ENCODE measurements around the gene SEPTIN12.
A peak's percentile ranks its signal among the peaks of the same experiment; 100 is the strongest.
"Not testable (repeated sequence)": the region's sequence is repeated elsewhere in the genome, so short reads cannot be mapped to it uniquely, and the experiment has no call there.

Gene SEPTIN12

DNA sequence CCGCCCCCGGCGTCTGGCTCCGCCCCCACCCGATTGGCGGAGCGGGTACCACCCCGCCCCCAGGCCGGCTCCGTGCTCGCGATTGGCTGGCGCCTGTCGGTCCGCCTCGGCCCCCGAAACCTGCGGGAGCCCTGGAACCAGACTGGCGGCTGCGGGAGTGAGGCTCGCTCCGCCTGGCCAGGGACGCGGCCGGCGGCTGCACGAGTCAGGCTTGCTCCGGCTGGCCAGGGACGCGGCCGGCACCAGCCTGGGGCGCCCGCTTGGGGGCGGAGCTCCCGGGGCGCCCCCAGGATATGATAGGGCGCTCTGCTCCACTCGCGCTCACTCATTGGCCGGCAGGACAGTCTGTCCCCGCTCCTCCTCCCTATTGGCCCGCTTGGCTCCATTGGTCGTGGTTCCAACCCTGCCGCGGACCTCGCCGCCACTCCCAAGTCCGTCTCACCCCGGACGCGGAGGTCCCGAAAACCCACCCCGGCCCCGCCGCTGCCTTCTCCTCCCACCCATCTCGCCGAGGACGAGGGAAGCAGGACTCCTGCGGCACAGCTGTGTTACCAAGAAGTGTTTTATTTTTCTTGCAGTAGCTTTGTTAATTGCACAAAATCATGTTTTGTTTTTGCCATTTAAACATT, 14.6 kb upstream of the SEPTIN12 start:
- DNase-seq, result peak; percentile 93

DNA sequence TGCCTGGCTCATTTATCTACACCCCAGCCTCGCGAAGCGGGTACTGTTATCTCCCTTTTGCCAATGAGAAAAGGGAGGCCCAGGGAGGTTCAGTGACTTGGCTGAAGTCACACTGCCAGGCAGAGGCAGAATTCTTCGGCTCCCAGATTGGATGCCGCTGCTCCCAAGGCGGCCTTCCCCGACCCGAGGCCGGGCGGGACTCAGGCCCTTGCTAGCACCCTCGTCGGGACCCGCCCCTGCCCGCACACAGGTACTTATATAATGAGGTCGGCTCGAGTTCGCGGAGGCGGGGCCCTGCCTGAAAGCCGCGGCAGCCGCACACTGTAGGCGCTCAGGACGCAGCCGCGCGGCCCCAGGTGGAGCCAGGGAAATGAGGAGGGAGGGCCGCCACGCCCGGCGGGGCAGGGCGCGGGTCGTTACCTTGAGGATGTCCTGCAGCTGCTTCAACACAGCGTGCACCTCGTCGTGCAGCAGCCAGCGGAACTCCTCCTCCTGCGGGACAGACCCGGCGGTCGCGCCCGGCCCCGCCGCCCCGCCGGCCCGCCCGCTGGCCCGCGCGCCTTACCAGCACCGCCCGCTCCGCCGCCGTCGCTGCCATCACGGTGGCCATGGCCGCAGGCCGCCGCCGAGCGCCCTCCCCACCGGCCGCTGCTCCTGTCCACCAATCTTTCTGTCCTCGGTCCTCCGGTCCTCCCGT, 14.0 kb upstream of the SEPTIN12 start, which contains the start of gene ROGDI:
ROGDI (minus strand) TSS at position 672 of the 697 bp plus-strand sequence; CDS start at position 610, 62 bp downstream.
- DNase-seq, result peak; percentile 19

DNA sequence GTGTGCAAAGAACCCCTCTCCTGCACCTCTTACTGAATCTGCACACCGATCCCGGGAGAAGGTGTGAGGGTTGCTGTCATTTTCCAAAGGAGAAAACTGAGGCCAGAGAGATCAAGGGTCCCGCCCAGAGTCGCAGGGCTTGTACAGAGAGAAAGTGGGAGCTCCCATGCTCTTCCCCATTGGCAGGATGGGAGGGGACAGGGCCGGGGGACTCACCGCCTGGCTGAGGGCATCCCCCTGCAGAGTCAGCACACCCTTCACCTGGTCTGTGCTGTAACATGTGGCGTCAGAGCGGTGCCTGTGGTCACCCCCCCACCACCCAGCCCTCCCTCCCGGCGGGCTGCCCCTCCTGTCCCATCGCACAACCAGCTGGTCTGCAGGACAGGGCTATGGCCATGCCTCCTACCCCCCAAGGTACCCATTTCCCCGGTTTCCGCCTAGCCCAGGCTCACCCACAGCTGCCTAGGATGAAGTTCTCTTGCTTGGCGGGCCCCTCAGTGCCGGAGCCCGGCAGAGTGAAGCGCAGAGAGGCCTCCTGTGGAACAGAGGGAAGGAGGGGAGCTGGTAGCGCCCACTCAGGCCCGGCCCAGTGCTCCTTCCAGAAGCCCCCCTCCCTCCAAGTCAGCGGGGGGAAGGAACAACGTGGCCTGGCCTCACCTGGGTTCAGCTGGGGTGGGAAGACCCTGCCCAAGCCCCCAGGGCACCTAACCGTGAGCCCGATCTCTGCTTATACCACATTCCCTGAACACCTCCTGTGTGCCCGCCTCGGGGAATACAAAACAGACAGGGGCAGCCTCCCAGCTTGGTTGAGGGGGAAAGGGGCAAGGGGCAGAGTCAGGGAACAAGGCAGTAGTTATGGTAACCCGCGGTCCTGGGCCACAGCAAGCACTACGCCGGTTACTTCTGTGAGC, 13.2 kb upstream of the SEPTIN12 start:
- no peak for DNase-seq

DNA sequence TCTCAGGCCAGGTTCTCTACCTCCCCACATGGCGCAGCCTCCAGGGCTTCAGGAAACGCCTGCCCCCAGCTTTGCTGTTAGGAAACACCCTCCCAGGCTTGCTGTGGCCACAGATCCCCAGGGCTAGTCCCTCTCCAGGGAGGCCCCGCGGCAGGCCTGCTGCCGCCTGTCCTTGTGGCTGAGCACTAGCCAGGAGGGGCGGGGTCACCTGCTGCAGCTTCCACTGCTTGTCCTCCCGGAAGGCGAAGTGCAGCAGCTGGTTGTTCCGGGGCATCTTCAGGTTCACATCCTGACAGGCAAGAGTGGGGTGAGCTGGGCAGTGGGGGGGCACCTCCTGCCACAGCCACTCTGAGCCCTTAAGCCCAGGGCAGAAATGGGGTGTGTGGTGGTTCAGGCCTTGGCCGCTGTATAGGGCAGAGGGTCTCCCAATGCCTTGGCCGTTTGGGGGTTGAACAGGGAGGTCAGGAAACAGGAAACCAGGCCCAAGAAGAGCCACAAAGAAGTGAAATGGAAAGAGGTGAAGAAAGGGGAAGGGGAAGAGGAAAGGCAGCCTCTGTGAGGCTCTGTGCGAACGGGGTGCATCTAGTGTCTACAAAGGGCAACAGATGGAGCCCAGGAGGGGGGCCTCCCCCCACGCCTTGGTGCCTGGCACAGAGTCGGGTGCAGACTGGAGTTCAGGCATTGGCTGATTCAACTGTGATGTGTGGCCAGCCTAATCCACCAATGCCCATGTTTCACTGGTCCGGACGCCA, 12.3 kb upstream of the SEPTIN12 start:
- peak; percentile 16 for DNase-seq

DNA sequence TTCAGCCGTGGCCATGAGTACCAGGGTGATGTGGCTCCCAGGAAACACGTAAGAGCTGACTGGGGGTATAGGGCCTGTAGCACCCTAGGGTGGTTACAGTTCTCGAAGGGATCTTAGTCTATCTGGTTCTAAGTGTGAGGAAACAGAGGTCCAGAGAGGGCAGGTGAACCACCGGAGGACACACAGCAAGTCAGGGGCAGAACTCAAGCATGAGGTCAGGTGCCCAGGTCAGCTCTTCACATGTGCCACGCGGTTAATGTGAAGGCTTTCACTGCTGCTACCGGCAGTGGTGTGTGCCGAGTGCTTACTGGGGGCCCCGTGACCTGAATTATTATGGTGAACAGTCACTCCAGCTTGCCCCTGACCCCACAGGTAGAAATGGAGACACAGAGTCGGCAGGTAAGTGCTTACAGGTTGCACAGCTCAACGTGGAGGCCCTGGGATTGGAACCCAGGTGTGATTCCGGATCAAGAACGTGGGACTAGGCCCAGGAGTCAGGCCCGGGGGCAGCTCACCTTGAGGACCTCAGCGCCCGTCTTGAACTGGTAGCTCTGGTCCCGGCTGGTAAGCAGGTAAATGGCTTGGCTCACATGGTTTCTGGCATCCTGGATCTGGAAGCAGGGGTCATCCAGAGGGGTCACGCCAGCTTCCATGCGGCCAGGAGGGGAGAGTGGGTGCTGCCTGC, 11.2 kb upstream of the SEPTIN12 start:
- DNase-seq, result no peak

DNA sequence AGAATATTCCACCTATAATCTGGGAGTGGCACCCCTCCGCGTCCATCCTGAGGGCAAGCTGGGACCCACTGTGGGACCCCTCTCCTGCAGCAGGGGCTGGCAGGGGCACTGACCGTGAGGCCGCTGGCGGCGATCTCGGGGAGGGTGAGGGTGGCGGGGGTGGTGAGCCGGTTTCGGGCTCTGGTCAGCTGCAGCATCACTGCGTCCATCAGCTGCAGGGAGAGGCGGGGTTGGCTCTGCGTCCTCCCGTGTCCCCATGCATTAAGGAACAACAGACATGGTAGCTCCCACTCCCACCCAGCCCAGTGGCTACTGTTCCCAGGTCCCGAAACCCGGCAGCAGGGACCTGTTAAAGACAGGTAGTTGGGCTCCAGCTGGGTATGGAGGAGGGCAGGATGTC, 10.3 kb upstream of the SEPTIN12 start:
- DNase-seq, result no peak

DNA sequence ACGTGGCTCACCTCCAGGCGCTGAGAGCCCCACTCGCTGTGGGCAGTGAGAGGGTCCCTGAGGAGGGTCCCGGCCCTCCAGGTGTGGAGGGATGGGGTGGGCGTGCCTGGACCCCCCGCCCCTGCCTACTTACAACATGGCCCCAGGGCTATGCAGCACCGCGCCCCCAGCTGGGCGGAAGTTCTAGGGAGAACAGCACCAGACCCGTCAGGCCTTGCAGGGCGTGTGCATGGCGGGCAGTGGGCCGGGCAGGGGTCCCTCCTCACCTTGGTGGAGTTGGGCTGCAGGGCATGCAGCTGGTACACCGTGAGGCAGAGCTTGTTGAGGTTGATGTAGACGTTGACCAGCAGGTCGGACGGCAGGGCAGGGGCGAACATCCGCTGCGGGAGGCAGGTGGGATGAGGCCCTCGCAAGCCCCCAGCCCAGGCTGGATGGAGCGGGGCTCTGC, 9.7 kb upstream of the SEPTIN12 start:
- no peak for DNase-seq

DNA sequence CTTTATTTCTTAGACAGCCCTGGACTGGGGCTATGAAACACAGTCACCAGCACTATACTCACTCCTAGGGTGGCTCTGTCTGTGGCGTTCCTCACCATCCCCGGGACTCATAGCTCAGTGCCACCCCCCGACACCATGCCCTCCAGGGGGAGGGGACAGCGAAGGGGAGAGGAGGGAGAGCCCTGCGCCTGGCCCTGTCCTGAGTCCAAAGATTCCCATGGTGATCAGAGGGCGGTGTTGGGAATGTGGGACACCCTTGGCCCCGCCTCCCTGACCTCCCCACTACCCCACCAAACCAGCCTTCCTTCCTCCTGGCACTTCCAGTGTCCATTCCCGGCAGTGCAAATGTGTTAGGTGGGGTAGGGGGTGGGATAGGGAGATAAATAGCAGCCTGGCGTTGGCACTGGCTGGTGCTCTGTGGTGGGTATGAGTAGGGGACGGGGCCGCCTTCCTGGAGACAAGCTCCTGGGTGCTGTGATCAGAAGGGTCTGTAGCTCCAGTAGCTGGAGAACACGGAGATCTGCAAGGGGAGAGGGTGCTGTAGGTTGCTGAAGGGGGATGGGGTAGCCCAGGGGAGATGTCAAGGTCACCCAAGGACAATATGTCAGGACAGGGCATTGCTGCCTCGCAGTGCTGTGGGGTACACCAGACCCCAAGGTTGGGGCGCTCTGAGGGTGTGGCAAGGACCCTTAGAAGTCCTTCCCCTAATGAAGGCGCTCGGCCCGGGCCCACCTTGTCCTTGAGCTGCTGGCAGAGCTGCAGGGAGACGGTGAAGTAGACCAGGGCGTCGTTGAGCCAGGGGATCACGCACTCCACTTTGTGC, 9.0 kb upstream of the SEPTIN12 start:
- DNase-seq, result no peak

DNA sequence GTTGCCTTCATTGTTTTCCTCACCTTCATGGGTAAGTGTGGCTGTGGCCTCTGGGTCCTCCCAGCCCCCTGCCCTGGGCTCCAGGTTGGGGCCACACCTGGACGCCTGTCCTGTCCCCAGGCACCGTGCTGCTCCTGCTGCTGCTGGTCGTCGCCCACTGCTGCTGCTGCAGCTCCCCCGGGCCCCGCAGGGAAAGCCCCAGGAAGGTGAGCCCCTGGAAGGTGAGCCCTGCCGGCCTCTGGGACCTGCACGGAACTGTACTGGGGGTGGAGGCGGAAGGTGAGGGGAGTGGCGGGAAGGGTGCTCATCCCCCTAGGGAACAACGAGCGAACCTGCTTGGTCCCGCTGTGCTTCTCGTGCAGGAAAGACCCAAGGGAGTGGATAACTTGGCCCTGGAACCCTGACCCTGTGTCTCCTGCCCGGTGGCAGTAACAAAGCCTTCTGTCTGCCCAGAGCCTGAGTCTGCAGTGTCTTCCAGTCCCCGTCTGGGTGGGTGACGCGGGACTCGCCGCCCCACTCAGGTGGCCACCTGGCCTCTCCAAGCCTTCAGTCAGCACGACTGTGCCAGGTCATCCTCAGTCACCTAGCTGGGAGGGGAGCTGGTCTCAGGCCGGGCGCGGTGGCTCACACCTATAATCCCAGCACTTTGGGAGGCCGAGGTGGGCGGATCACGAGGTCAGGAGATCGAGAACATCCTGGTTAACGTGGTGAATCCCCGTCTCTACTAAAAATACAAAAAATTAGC, 7.9 kb upstream of the SEPTIN12 start:
- DNase-seq, result no peak

DNA sequence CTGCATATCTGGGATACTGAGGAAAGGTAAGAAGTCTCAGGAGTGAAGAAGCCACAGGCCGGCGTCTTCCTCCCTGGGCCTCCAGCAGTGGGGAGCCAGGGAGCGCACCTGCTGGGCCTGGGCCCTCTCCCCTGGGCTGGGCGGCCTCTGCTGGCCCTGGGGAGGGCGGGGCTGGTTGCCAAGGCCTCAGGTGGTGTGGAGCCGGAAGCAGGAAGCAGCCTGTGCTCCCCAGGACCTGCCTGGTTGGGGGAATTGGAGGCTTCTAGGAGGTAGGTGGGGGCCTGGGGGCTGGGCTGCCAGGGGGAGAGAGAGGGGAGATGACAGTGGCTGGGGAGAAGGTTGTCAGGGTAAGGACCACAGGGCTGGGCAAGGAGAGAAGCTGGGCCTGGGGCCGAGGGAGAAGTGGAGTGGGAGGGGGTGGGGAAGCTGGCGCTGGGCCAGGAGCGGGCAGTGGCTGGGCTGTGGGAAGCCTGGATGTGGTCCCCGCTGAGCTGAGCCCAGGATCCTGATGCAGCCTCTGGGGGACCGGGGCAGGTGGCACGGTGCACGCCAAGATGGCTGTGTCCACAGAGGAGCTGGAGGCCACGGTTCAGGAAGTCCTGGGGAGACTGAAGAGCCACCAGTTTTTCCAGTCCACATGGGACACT, 7.2 kb upstream of the SEPTIN12 start, which contains the start of gene SMIM22:
SMIM22 (plus strand) TSS at position 189 of the 647 bp plus-strand sequence; CDS start at position 555, 366 bp downstream.
- no peak for DNase-seq

DNA sequence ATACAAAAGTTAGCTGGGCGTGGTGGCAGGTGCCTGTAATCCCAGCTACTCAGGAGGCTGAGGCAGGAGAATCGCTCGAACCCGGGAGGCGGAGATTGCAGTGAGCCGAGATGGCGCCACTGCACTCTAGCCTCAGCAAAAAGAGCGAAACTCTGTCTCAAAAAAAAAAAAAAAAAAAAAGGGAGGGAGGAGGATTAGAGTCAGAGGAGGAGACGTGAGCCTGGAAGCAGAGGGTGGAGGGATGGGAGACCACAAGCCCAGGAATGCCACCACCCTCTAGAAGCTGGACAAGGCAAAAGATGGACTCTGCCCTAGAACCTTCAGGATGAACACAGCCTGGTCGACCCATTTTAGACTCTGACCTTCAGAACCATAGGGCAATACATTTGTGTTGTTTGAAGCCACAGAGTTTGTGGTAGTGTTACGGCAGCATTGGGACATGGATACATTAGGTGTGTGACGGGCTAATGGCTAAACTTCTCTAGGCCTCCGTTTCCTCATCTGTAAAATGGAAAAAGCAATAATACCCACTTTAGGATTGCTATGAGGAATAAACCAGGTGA, 4.9 kb upstream of the SEPTIN12 start:
- no peak for DNase-seq

DNA sequence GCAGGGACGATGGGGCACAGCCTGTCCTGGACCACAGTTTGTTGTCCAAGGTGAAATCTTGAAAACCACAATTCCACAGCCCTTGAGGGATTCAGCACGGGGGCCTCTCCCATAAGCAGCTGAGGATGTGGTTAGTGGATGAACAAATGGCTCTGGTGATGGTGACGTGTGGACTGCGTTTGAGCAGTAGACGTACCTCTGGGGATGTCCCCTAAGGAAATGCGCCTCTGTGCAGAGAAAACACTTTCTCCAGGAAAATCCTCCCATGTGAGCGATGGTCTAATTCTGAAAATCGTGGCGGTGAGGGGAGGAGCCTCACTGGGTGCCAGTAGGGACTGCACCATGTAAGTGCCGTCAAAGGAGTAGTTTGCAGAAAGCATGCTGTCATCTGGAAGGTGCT, 2.7 kb upstream of the SEPTIN12 start:
- no peak for DNase-seq

DNA sequence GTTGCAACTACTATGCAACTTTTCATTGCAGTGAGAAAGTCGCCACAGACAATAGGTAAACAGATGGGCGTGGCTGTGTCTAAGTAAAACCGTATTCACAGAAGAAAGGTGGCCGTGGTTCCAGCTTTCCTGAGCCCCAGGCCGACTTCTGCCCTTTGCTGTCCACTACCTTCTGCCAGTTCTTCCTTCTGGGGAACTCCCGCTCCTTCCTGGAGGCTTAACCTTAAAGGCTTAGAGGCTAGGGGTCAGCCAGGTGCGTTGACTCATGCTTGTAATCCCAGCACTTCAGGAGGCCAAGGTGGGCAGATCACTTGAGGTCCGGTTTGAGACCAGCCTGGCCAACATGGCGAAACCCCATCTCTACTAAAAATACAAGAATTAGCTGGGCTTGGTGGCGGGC, 2.1 kb upstream of the SEPTIN12 start:
- no peak for DNase-seq

DNA sequence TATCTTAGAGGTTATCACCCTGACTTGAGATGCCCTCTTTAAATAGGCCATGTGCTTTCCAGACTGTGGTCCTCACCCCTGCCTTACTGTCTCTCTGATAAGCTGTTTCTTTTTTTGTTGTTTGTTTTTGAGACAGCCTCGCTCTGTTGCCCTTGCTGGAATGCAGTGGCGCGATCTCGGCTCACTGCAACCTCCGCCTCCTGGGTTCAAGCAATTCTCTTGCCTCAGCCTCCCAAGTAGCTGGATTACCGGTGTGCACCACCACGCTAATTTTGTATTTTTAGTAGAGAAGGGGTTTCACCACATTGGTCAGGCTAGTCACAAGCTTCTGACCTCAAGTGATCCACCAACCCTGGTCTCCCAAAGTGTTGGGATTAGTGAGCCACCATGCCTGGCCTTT, 765 bp upstream of the SEPTIN12 start:
- DNase-seq, result no peak

DNA sequence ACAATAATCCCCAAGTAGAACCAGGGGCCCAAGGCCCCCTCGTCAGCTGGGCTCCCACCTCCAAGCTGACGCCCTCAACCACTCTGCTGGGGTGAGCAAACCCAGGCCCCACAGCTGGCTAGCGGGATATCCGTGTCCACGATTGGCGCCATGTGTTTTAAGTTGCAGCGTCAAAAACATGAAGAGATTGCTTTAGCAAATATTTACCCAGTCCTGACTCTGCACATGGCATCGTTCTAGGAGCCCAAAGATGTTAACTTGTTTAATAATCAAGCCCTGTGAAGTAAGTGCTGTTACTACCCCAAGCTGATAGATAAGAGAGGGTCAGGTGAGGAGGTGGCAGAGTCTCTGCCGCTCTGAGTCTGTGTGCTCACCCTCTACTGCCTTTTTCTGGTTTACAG, 344 bp upstream of the SEPTIN12 start:
- no peak for DNase-seq

DNA sequence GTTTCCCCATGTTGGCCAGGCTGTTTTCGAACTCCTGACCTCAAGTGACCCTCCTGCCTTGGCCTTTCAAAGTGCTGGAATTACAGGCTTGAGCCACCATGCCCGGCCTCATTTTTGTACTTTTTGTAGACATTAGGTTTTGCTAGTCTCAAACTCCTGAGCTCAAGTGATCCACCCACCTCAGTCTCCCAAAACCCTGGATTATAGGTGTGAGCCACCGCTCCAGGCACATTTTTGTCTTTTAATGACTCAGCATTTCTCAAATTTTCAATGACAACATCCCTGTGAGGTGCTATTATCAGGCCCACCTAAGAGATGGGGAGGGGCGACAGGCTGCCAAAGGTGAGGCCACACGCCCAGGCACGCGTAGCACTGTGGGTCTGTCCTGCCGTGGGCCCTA, 1.1 kb downstream of the SEPTIN12 start:
- no peak for DNase-seq

DNA sequence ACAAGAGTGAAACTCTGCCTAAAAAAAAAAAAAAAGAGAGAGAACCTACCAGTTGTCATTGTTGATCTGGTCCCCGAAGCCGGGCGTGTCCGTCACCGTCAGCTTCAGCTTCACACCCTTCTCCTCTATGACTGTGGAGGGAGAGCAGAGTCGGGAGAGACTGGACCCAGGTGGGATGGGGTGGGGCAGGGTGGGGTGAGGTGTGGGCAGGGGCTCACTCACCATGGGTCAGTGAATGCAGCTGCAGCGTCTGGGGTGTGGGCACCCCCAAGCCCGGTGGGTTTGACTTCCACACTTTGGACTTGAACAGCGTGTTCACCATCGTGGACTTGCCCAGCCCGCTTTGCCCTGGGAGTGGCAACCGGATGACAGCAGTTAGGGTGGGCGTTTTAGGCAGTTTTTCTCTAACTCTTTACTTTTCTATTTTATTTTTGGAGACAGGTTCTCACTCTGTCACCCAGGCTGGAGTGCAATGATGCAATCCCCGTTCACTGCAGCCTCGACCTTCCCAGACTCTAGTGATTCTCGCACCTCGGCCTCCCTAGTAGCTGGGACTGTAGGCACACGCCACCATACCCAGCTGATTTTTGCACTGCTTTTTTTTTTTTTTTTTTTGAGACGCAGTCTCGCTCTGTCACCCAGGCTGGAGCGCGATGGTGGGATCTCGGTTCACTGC, 2.2 kb downstream of the SEPTIN12 start:
- DNase-seq, result no peak

DNA sequence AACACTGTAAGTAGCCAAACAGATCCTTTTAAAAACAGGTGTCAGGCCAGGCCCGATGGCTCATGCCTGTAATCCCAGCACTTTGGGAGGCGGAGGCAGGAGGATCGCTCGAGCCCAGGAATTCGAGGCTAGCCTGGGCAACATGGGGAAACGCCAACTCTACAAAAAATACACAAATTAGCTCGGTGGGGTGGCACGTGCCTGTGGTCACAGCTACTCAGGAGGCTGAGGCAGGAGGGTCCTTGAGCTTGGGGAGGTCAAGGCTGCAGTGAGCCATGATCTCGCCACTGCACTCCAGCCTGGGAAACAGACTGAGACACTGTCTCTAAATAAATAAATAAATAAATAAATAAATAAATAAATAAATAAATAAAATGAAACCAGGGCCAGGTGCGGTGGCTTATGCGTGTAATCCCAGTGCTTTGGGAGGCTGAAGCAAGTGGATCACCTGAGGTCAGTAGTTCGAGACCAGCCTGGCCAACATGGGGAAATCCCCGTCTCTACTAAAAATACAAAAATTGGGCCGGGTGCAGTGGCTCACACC, 3.6 kb downstream of the SEPTIN12 start:
- not testable (repeated sequence) for DNase-seq

DNA sequence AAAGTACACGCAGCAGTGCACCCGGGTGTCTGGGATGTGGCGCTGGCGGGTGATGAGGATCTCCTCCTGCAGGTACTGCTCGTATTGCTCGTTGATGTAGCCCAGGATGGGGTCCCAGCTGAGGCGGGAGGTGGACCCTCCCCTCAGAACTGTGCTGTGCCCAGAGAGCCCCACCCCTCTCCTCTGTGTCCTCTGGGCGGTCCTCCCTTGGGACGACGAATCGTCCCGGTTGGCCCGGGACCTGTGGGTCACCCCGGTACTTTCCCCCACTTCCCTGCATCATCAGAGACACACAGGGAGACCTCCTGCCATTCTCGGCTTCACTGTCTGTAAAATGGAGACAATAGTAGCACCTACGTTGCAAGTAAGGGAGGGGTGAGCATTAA, 4.2 kb downstream of the SEPTIN12 start:
- DNase-seq, result no peak
